Measurements from ENCODE around the gene APC2. TPM values are rescaled to one million over a fixed set of nuclear protein-coding genes. Genes with fewer than 3 reads are reported as not detected.
A peak's percentile ranks its signal among the peaks of the same experiment; 100 is the strongest.
"Not testable (repeated sequence)": the region's sequence is repeated elsewhere in the genome, so short reads cannot be mapped to it uniquely, and the experiment has no call there.

The APC2 gene
- total RNA-seq, 2 experiments from 2014 or later = 0.09 to 0.14 TPM

GRCh38 chr19:1513499-1514294 lies 63.8 kb downstream of the APC2 start:
- intact Hi-C loops (cut with DNase I, micrococcal nuclease) = loop anchor here in 1 of 2 experiments (1.0 to 2.0 kb wide), 7 partner anchors 23 to 299 kb away; partner anchors contain the start of genes ATP8B3, C19orf25, DAZAP1 and PCSK4
- Mint-ChIP-seq H3K27me3 (no peaks in the 10 kb centered on the region), H3K9me3 (ENCODE audit: low read depth) (no peaks in the 10 kb centered on the region), H3K4me3 (no peak overlapping the region), H3K36me3 (ENCODE audit: low read depth) (no peaks in the 10 kb centered on the region), H3K27ac (no peak overlapping the region), H3K4me1 (peaks cover 7% of the 10 kb centered on the region)
- peak; percentile 88 for DNase-seq
- peak; percentile 60 for ATAC-seq
- ChIA-PET CTCF (no interaction called here), POLR2A (no interaction called here)

GRCh38 chr19:1514295-1514661 lies 64.4 kb downstream of the APC2 start:
- no peaks in the 10 kb centered on the region for H3K9me3 Mint-ChIP-seq (ENCODE audit: low read depth)
- H3K27me3 Mint-ChIP-seq = no peaks in the 10 kb centered on the region
- intact Hi-C loops (cut with DNase I, micrococcal nuclease) = no loop called here
- H3K27ac Mint-ChIP-seq = no peak overlapping the region
- no peak overlapping the region for H3K4me3 Mint-ChIP-seq
- CTCF ChIA-PET = no interaction called here
- POLR2A ChIA-PET = no interaction called here
- H3K36me3 Mint-ChIP-seq (ENCODE audit: low read depth) = no peaks in the 10 kb centered on the region
- no peak for DNase-seq
- H3K4me1 Mint-ChIP-seq = peaks cover 7% of the 10 kb centered on the region
- ATAC-seq = no peak

DNA sequence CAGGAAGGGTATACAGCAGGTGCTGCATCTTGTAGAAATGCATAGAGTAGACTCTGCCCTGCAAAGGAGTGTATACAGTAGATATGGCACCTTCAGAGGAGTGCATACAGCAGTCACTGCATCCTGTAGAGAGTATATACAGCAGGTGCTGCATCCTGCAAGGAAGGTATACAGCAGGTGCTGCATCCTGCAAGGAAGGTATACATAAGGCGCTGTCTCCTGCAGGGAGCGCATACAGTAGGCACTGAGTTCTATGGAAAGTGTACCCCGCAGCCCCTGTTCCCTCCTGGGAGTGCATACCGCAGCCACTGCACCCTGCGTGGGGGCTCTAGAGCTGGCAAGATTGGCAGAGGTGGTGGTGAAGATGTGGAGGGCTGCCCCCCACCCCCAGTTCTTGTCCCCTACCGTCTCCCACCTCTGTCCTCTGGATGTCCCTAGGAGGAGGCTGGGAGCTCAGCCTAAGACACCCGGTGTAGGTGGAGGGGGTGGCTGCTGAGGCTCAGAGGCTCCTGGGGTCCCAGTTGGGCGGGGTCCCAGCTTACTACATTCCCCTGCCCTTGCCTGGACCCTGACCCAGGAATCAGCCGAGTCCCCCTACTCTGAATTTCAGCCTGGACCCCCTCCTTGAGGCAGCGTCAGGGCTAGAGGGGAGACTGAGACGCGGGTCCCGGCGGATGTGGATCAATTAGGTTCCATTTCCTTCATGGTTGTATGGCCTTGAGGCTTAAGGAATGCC lies 65.2 kb downstream of the APC2 start:
- H3K27ac Mint-ChIP-seq = no peak overlapping the region
- POLR2A ChIA-PET = no interaction called here

GRCh38 chr19:1516395-1516753 lies 66.5 kb downstream of the APC2 start:
- Mint-ChIP-seq H3K27ac (no peak overlapping the region), H3K36me3 (ENCODE audit: low read depth) (no peaks in the 10 kb centered on the region)
- intact Hi-C loops (cut with DNase I, micrococcal nuclease) = no loop called here

More for the DNA sequence above, 65.2 kb downstream of the APC2 start:
- Mint-ChIP-seq H3K4me1 (peaks cover 7% of the 10 kb centered on the region), H3K27me3 (no peaks in the 10 kb centered on the region), H3K9me3 (ENCODE audit: low read depth) (no peaks in the 10 kb centered on the region), H3K4me3 (no peak overlapping the region), H3K36me3 (ENCODE audit: low read depth) (no peaks in the 10 kb centered on the region)
- CTCF ChIA-PET = no interaction called here
- DNase-seq (no peak), ATAC-seq (no peak)
- intact Hi-C loops (cut with DNase I, micrococcal nuclease) = no loop called here

DNA sequence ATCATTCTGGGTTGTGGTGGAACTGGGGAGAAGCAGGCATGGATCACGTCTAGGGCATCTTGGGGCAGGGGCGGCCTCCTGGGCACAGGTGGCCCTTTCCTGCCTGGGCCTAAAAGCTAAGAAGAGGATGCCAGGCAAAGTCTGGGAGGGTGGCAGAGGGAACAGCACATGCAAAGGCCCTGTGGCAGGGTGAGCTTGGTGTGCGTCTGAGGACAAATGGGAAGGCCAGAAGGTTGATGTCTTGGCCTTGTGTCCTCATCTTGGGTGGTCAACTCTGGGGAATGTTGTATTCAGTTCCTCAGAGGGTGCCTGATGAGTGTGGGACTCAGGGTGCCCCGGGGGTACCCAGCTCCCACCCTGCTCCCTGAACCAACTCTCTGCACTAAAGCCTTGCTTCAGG lies 68.5 kb downstream of the APC2 start:
- peaks cover 8% of the 10 kb centered on the region for H3K27me3 Mint-ChIP-seq
- no peak overlapping the region for H3K27ac Mint-ChIP-seq
- ATAC-seq (no peak), DNase-seq (no peak)
- H3K4me1 Mint-ChIP-seq = no peaks in the 10 kb centered on the region
- no peak overlapping the region for H3K4me3 Mint-ChIP-seq
- no peaks in the 10 kb centered on the region for H3K9me3 Mint-ChIP-seq (ENCODE audit: low read depth)
- H3K36me3 Mint-ChIP-seq (ENCODE audit: low read depth) = no peaks in the 10 kb centered on the region
- ChIA-PET POLR2A (no interaction called here), CTCF (no interaction called here)
- intact Hi-C loops (cut with DNase I, micrococcal nuclease) = no loop called here

More at GRCh38 chr19:1516395-1516753, 66.5 kb downstream of the APC2 start:
- no peaks in the 10 kb centered on the region for H3K27me3 Mint-ChIP-seq
- DNase-seq (no peak), ATAC-seq (no peak)
- no peak overlapping the region for H3K4me3 Mint-ChIP-seq
- ChIA-PET POLR2A (interaction anchor here (0.7 kb wide), 1 partner anchor 434 kb away, joined by 5 read pairs; no protein-coding TSS in a partner anchor), CTCF (interaction anchor here (0.6 kb wide), 1 partner anchor 381 kb away, joined by 3 read pairs; no protein-coding TSS in a partner anchor)
- peaks cover 7% of the 10 kb centered on the region for H3K4me1 Mint-ChIP-seq
- H3K9me3 Mint-ChIP-seq (ENCODE audit: low read depth) = no peaks in the 10 kb centered on the region

- ATAC-seq; H3K9me3 Mint-ChIP-seq (ENCODE audit: low read depth); H3K36me3 Mint-ChIP-seq (ENCODE audit: low read depth); POLR2A ChIA-PET; H3K27ac Mint-ChIP-seq; intact Hi-C loops (cut with DNase I, micrococcal nuclease); CTCF ChIA-PET; H3K4me1 Mint-ChIP-seq; H3K4me3 Mint-ChIP-seq; DNase-seq: not testable (repeated sequence)
- H3K27me3 Mint-ChIP-seq = peaks cover 14% of the 10 kb centered on the region
These were observed 69.9 kb downstream of the APC2 start for GRCh38 chr19:1519802-1520201.

DNA sequence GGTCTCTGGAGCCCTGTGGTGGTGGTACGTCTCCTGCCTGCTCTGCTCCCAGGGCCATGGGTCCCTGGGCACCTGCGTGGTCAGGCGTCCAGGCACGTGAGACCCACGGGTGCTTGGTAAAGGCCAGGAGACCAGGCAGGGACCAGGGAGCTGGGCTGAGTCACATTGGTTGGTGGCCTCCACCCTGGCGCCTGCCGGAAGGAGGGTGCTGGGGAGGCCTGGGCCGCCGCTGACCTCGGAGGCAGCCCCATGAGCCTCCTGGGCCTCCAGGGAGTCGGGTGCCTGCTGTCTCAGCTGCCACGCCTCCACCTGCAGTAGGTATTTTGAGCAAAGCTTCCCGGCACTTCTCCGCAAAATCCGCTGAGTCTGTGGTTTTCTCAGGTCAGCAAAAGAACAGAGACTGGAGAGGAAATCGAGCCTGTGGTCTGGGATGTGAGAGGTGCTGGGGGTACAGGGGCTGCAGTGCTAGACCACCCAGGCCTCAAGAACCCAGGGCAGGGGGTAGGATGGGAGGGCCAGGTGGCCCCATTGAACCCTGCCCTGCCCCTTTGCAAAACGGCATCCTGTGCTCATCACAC lies 70.4 kb downstream of the APC2 start:
- no peak for ATAC-seq
- intact Hi-C loops (cut with DNase I, micrococcal nuclease) = no loop called here
- DNase-seq = no peak
- POLR2A ChIA-PET = no interaction called here
- Mint-ChIP-seq H3K27me3 (peaks cover 17% of the 10 kb centered on the region), H3K27ac (no peak overlapping the region), H3K4me1 (peaks cover 5% of the 10 kb centered on the region), H3K4me3 (no peak overlapping the region), H3K36me3 (ENCODE audit: low read depth) (no peaks in the 10 kb centered on the region), H3K9me3 (ENCODE audit: low read depth) (no peaks in the 10 kb centered on the region)
- CTCF ChIA-PET = no interaction called here

DNA sequence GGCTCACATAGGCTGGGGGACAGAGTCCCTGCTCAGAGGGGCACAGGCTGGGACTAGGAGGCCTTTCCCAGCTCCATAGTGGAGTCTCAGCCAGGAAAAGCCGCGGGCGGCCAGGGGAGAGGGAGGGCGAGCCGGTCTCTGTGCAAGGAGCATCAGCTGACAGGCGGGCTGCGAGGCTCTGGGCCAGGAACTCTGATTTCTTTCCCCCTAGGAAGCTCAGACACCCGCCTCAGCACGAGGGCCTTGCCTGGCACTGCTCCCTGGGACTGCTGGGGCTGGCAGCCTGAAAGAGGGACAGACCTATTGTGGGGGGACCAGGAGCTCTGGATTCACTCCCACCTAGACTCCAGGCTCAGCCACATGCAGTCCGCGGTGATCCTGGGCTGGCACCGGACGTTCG lies 71.7 kb downstream of the APC2 start:
- intact Hi-C loops (cut with DNase I, micrococcal nuclease) = no loop called here
- CTCF ChIA-PET = interaction anchor here (1.2 kb wide), 1 partner anchor 24 kb away, joined by 3 read pairs; no protein-coding TSS in a partner anchor
- POLR2A ChIA-PET = no interaction called here
- H3K27me3 Mint-ChIP-seq = peaks cover 27% of the 10 kb centered on the region
- no peaks in the 10 kb centered on the region for H3K36me3 Mint-ChIP-seq (ENCODE audit: low read depth)
- no peak overlapping the region for H3K4me3 Mint-ChIP-seq
- DNase-seq (no peak), ATAC-seq (no peak)
- no peak overlapping the region for H3K27ac Mint-ChIP-seq
- no peaks in the 10 kb centered on the region for H3K9me3 Mint-ChIP-seq (ENCODE audit: low read depth)
- H3K4me1 Mint-ChIP-seq = peaks cover 5% of the 10 kb centered on the region

GRCh38 chr19:1522061-1522460 lies 72.1 kb downstream of the APC2 start:
- Mint-ChIP-seq H3K27me3 (peaks cover 30% of the 10 kb centered on the region), H3K27ac (no peak overlapping the region), H3K4me1 (peaks cover 5% of the 10 kb centered on the region), H3K36me3 (ENCODE audit: low read depth) (no peaks in the 10 kb centered on the region), H3K4me3 (no peak overlapping the region), H3K9me3 (ENCODE audit: low read depth) (no peaks in the 10 kb centered on the region)
- DNase-seq (no peak), ATAC-seq (no peak)
- ChIA-PET CTCF (interaction anchor here (1.2 kb wide), 1 partner anchor 24 kb away, joined by 3 read pairs; no protein-coding TSS in a partner anchor), POLR2A (no interaction called here)
- intact Hi-C loops (cut with DNase I, micrococcal nuclease) = no loop called here

DNA sequence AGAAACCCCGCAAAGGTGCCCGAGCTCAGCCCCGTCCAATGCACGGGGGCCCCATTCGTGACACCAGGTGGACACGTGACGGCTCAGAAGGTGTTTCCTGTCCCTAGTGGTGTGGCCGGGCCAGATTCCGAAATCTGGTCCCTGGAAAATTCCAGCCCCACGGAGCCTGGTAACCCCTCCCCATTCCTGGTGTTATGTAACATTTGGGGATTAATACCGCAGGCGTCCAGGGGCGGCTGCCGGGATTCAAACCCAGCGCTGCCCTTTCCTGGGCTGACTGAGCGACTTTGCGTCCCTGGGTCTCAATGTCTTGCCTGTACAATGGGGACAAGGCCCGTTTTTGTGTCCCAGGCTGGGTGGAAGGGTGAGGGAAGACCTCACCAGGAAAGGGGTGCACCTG lies 72.9 kb downstream of the APC2 start:
- Mint-ChIP-seq H3K27me3 (peaks cover 33% of the 10 kb centered on the region), H3K36me3 (ENCODE audit: low read depth) (no peaks in the 10 kb centered on the region), H3K9me3 (ENCODE audit: low read depth) (no peaks in the 10 kb centered on the region), H3K4me1 (peaks cover 5% of the 10 kb centered on the region), H3K27ac (no peak overlapping the region), H3K4me3 (no peak overlapping the region)
- intact Hi-C loops (cut with DNase I, micrococcal nuclease) = no loop called here
- CTCF ChIA-PET = interaction anchor here (1.2 kb wide), 1 partner anchor 23 kb away, joined by 3 read pairs; no protein-coding TSS in a partner anchor
- no peak for ATAC-seq
- no peak for DNase-seq
- POLR2A ChIA-PET = no interaction called here
